HG02973 (cell line): ENCODE measurements around the gene F7.

Experiments used
- ATAC-seq: cut with Tn5 transposase; IDR thresholded peaks from one replicate; pipeline ENCODE4 v1.9.1; 2021; ENCODE audit warnings: moderate library complexity; ENCODE audit not compliant: unreplicated experiment

F7 gene

GRCh38 chr13:113129921-113130750 is 24.5 kb downstream of the F7 start:
- ATAC-seq, result no peak

DNA sequence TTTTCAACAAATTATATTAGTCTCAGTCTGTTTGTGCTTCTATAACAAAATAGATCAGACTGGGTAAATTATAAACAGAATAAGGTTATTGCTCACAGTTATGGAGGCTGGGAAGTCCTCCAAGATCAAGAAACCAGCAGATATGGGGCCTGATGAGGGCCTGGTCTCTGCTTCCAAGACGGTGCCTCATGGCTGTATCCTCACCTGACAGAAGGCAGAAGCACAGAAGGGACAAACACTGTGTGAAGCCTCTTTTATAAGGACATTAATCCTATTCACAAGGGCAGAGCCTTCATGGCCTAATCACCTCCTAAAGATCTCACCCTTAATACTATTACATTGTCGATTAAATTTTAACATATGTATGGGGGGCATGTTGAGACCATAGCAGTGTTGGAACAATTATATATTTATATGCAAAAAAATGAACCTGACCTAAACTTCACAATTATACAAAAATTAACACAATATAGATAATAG is 29.7 kb downstream of the F7 start:
- no peak for ATAC-seq

- no peak for ATAC-seq
Observed at GRCh38 chr13:113137691-113138298, 32.2 kb downstream of the F7 start.

DNA sequence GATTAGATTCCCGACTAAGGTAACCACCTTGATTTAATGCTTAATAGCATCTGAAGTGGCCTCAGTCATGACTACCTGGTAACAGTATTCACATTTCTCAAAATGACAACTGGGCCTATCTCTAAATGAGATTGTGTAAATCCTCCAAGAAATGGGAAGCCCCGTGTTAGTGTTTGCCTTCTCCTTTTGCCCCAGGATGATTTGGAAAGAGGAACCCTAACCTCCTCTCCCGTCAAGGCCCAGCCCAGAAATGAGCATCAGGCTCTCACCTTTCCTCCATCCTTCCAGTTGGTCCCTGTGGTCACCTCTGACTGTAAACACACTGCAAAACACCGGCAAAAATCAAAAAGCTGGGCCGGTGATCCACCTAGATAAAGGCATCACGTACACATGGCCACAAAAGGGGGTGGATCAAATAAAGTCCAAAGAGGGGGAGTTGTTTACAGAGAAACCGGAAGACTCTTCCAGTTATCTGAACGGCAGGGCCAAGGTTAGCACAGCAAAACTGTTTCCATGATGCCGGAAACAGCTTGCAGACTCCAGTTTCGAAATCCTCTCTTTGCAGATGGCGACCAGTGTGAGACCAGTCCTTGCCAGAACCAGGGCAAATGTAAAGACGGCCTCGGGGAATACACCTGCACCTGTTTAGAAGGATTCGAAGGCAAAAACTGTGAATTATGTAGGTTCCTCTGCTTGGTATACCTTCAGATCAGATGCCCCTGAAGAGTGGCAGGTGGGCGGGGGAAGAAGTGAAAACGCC is 33.4 kb downstream of the F7 start:
- no peak for ATAC-seq

GRCh38 chr13:113139577-113139976 is 34.0 kb downstream of the F7 start:
- ATAC-seq, result no peak

- ATAC-seq, result no peak
Observed at GRCh38 chr13:113140677-113141600, 35.3 kb downstream of the F7 start.

DNA sequence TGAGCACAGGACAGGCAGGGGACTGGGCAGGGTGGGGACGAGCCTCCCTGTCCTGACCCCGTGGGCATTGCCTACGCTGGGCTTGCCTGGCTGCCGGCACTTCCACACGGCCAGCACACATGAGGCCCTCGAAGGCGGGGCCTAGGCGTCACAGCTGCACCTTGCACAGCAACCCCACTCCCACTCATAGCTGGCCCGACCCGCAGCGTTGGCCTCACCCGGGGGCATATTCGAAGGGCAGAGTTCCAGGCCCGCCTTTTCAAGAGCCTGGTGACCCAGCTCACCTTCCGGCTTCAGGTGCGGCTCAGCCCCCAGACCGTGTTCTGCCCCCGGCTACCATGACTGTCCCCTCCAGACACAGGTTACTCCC is 36.0 kb downstream of the F7 start:
- ATAC-seq, result no peak

DNA sequence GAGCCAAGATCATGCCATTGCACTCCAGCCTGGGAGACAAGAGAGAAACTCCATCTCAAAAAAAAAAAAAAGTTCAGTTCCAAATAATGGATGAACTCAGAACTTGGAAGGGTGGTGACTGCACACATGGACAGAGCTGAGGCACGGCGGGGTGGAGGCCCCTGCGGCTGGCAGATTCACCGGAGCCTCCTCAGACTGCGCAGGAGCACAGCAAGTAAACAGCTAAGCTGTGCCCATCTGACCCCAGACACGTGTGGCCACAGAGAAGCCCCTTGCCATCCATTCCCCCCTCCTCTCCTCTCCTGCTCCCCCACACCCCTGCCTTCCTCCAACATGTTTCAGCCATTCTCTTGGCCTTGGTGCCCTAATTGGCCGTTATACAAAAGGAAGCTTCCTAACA is 37.3 kb downstream of the F7 start:
- ATAC-seq, result no peak

GRCh38 chr13:113143466-113144254 is 38.1 kb downstream of the F7 start:
- ATAC-seq, result no peak

DNA sequence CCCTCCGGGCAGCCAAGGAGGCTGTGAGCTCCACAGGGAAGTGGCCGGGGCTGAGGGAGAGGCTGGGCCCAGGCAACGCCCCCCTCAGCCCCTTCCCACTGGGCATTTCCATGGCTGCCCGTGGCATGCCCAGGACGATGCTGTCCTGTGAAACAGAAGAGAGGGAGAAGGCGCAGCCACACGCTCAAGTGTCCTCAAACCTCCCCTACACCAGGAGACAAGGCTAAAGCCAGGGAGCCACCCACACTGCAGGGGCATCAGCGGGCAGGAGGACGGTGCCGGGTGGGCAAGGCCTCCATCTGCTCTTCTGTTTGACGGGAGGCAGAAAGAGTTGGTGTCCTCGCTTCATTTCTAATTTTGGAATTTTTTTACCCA is 38.7 kb downstream of the F7 start:
- no peak for ATAC-seq

DNA sequence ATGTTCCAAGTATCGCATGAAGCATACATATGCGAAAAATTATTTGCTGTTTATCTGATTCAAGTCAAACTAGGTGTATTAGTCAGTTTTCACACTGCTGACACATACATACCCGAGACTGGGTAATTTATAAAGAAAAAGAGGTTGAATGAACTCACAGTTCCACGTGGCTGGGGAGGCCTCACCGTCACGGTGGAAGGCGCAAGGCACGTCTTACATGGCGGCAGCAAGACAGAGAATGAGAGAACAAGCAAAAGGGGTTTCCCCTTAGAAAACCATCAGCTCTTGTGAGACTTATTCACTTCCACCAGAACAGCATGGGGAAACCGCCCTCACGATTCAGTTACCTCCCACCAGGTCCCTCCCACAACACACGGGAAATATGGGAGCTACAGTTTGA is 39.9 kb downstream of the F7 start:
- ATAC-seq, result no peak

DNA sequence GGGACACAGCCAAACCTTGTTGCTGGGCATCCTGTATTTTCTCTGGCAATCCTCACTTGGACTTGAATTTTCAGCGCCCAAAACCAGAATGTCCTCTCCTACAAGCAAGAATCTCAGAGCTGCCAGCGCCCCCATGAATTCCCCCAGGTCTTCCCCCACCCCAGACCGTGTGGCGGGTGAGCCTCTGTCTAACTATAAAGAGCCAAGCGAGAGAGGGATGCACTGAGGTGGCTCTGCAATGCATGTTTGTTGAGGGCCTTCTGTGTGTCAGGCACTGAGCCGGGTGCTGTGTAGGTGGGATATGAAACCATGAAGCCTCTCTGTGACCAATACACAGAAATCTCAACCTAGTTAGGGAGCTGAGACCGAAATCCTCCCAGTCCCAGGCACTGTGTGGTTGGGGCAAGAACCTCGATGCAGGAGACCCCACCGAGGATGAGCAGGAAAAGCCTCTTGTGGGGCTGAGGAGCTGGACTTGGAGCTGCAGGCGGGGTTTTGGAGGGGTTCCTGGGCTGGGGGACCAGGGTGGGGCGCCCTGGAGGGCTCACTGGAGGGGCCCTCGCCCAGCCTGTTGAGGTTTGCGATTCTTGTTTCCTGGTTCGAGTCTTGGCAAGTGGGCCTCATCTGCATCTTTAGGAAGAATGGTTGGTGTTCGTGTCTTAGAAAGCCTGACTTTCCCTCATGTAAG is 40.5 kb downstream of the F7 start:
- no peak for ATAC-seq

GRCh38 chr13:113146750-113147149 is 41.2 kb downstream of the F7 start:
- ATAC-seq, result no peak

DNA sequence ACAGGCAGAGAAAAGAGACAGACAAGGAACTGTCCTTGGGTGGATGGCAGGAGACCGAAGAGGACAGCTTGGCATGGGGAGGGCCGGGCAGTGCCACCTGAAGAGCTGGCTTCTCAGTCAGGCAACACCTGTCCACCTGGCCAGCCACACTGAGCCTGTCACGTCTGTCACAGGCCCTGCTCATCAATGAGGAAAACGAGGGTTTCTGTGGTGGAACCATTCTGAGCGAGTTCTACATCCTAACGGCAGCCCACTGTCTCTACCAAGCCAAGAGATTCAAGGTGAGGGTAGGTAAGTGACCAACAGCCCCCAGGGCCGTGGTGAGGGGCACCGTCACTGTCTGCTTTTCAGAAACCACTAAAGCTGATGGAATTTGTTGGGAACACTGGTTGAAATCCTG is 41.6 kb downstream of the F7 start:
- no peak for ATAC-seq

DNA sequence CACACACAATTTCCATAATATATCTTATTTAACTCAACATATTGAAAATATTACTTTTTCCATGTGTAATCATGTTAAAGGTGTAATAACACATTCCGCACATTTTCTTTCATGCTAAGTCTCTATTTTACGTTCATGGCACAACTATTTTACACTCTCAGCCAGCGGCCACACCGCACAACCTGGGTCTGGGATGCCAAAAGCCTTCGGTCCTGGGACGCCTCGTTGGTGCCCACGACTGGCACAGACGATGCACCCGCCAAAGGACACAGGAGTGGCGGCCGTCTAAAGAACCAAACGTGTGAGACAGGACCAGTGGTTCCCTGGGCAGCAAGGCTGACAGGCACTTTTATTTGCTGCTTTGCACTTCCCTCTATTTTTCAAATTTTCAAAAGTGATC is 42.8 kb downstream of the F7 start:
- no peak for ATAC-seq

DNA sequence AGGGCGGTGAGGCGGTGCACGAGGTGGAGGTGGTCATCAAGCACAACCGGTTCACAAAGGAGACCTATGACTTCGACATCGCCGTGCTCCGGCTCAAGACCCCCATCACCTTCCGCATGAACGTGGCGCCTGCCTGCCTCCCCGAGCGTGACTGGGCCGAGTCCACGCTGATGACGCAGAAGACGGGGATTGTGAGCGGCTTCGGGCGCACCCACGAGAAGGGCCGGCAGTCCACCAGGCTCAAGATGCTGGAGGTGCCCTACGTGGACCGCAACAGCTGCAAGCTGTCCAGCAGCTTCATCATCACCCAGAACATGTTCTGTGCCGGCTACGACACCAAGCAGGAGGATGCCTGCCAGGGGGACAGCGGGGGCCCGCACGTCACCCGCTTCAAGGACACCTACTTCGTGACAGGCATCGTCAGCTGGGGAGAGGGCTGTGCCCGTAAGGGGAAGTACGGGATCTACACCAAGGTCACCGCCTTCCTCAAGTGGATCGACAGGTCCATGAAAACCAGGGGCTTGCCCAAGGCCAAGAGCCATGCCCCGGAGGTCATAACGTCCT is 43.4 kb downstream of the F7 start:
- ATAC-seq, result no peak

GRCh38 chr13:113149711-113150549 is 44.3 kb downstream of the F7 start:
- no peak for ATAC-seq
